GM23338 (cell line): Measurements from ENCODE around the gene OR51D1. TPM values are rescaled to one million over a fixed set of nuclear protein-coding genes. Genes with fewer than 3 reads are reported as not detected.

ENCODE experiments used
- ATAC-seq: fragments of 200-7000 bp; cut with Tn5 transposase; 3 replicates; pipeline ENCODE4 v1.9.1; 2020
- DNase-seq: peaks from one replicate; pipeline ENCODE4 v3.0.0-alpha.2; 2015; ENCODE audit warnings: low spot score
- H2AFZ ChIP-seq: fragments of 200-600 bp; sonication (generic); 2 replicates; pipeline ENCODE4 v1.8.0; 2016; ENCODE audit warnings: antibody characterized with exemption, mild to moderate bottlenecking, moderate library complexity
- H3F3A ChIP-seq: fragments of 200-600 bp; sonication (generic); replicated peaks from 2 replicates; pipeline ENCODE4 v1.8.0; 2017; ENCODE audit warnings: antibody characterized with exemption, mixed run types, low read depth
- H3K27ac ChIP-seq: fragments of 200-600 bp; sonication (generic); 2 replicates; pipeline ENCODE4 v1.6.1; 2016; ENCODE audit warnings: low read depth
- H3K27me3 ChIP-seq: fragments of 200-600 bp; sonication (generic); 2 replicates; pipeline ENCODE4 v1.8.0; 2016; ENCODE audit warnings: mild to moderate bottlenecking, mixed run types, moderate library complexity; ENCODE audit not compliant: insufficient read depth
- H3K36me3 ChIP-seq: fragments of 200-600 bp; sonication (generic); 2 replicates; pipeline ENCODE4 v1.8.0; 2016; ENCODE audit warnings: mild to moderate bottlenecking; ENCODE audit not compliant: insufficient read depth
- H3K4me1 ChIP-seq: fragments of 200-600 bp; sonication (generic); 2 replicates; pipeline ENCODE4 v1.8.0; 2016; ENCODE audit warnings: mild to moderate bottlenecking, moderate library complexity; ENCODE audit not compliant: insufficient read depth
- H3K4me2 ChIP-seq: fragments of 200-600 bp; sonication (generic); 2 replicates; pipeline ENCODE4 v1.7.1; 2017; ENCODE audit warnings: mixed run types
- H3K4me3 ChIP-seq: fragments of 200-600 bp; sonication (generic); 2 replicates; pipeline ENCODE4 v1.6.1; 2016; ENCODE audit warnings: mixed run types
- H3K79me2 ChIP-seq: fragments of 200-600 bp; sonication (generic); replicated peaks from 2 replicates; pipeline ENCODE4 v1.8.0; 2017; ENCODE audit warnings: mild to moderate bottlenecking; ENCODE audit not compliant: insufficient read depth
- H3K9me2 ChIP-seq: fragments of 200-600 bp; sonication (generic); 2 replicates; pipeline ENCODE4 v1.8.0; 2017; ENCODE audit not compliant: insufficient read depth
- H4K20me1 ChIP-seq: fragments of 200-600 bp; sonication (generic); replicated peaks from 2 replicates; pipeline ENCODE4 v1.8.0; 2017; ENCODE audit warnings: mild to moderate bottlenecking; ENCODE audit not compliant: insufficient read depth
- H3K27ac Mint-ChIP-seq: 2 replicates; pipeline ENCODE4 v1.8.0; 2020; ENCODE audit warnings: inconsistent platforms, mild to moderate bottlenecking, moderate library complexity, mixed read lengths
- H3K27me3 Mint-ChIP-seq: 3 replicates; pipeline ENCODE4 v1.8.0; 2022; ENCODE audit warnings: low read depth, mild to moderate bottlenecking, moderate library complexity, mixed read lengths, inconsistent platforms; ENCODE audit not compliant: insufficient read depth, poor library complexity
- H3K36me3 Mint-ChIP-seq: 3 replicates; pipeline ENCODE4 v1.8.0; 2021; ENCODE audit warnings: low read depth, mild to moderate bottlenecking, inconsistent platforms, moderate library complexity, mixed read lengths
- H3K4me1 Mint-ChIP-seq: 3 replicates; pipeline ENCODE4 v1.8.0; 2020; ENCODE audit warnings: mild to moderate bottlenecking, inconsistent platforms, mixed read lengths
- H3K4me3 Mint-ChIP-seq: 3 replicates; pipeline ENCODE4 v1.8.0; 2021; ENCODE audit warnings: moderate library complexity, mild to moderate bottlenecking, inconsistent platforms, mixed read lengths
- H3K9me3 Mint-ChIP-seq: 3 replicates; pipeline ENCODE4 v1.8.0; 2020; ENCODE audit warnings: moderate library complexity, mild to moderate bottlenecking, inconsistent platforms, mixed read lengths
- CREB1 ChIP-seq: fragments of 250-450 bp; sonication (Bioruptor Pico); IDR thresholded peaks from 2 replicates; pipeline ENCODE4 v1.5.0; 2020; ENCODE audit warnings: low read depth, mild to moderate bottlenecking, moderate library complexity
- EZH2 ChIP-seq: fragments of 200-600 bp; sonication (generic); IDR thresholded peaks from one replicate; pipeline ENCODE4 v1.8.0; 2017; ENCODE audit warnings: antibody characterized with exemption, mild to moderate bottlenecking, low read depth; ENCODE audit not compliant: unreplicated experiment
- EZH2phosphoT487 ChIP-seq: fragments of 200-600 bp; sonication (generic); IDR thresholded peaks from one replicate; pipeline ENCODE4 v1.8.1; 2018; ENCODE audit warnings: antibody characterized with exemption; ENCODE audit not compliant: unreplicated experiment
- JUNB ChIP-seq: IDR thresholded peaks from one replicate; pipeline ENCODE4 v1.6.1; 2016; ENCODE audit warnings: antibody characterized with exemption; ENCODE audit not compliant: unreplicated experiment
- NANOG ChIP-seq: IDR thresholded peaks from 2 replicates; pipeline ENCODE4 v1.6.1; 2016; ENCODE audit warnings: antibody characterized with exemption, borderline replicate concordance
- POLR2AphosphoS5 ChIP-seq: IDR thresholded peaks from 2 replicates; pipeline ENCODE4 v1.6.1; 2016; ENCODE audit warnings: antibody characterized with exemption, low read depth
- STAT1 ChIP-seq: IDR thresholded peaks from one replicate; pipeline ENCODE4 v1.6.1; 2016; ENCODE audit warnings: antibody characterized with exemption; ENCODE audit not compliant: unreplicated experiment
- ZNF114 ChIP-seq: fragments of 250-450 bp; sonication (Bioruptor Pico); IDR thresholded peaks from 2 replicates; pipeline ENCODE4 v1.5.0; 2020; ENCODE audit warnings: mild to moderate bottlenecking, moderate library complexity
- ZNF331 ChIP-seq: fragments of 250-450 bp; sonication (Bioruptor Pico); IDR thresholded peaks from 2 replicates; pipeline ENCODE4 v1.5.0; 2020; ENCODE audit warnings: low read depth, mild to moderate bottlenecking, moderate library complexity
- polyA plus RNA-seq: library from polyadenylated mRNA; unstranded; fragments of >200 nt; fragmentation: Nextera tagmentation; extraction: Ambion mirVana; gene quantifications from 2 replicates; pipeline ENCODE4 v1.2.1, GENCODE V29; 2016
- total RNA-seq: library from RNA; depleted of rRNA; stranded (reverse); fragments of >200 nt; shearing (Covaris generic); gene quantifications from 2 replicates; pipeline ENCODE4 v1.2.3, GENCODE V29; 2014
- TF ChIP-seq, protein P1 (sequence below): fragments of 250-450 bp; sonication (Bioruptor Pico); IDR thresholded peaks from 2 replicates; pipeline ENCODE4 v1.5.0; 2020; ENCODE audit warnings: mild to moderate bottlenecking, moderate library complexity
- TF ChIP-seq, protein P2 (sequence below): IDR thresholded peaks from 2 replicates; pipeline ENCODE4 v1.6.1; 2016; ENCODE audit warnings: antibody characterized with exemption
- TF ChIP-seq, protein P3 (sequence below), 2 experiments: fragments of 200-600 bp in 1 of 2; sonication (generic) in 1 of 2; conservative IDR thresholded peaks; 2 replicates each; pipeline versions ENCODE4 v1.5.1 to v1.6.1; 2016 to 2017; ENCODE audit warnings: antibody characterized with exemption in 2 of 2, low read depth in 2 of 2, mild to moderate bottlenecking in 2 of 2, moderate library complexity in 1 of 2
- TF ChIP-seq, protein P4 (sequence below): IDR thresholded peaks from one replicate; pipeline ENCODE4 v1.6.1; 2018; ENCODE audit warnings: antibody characterized with exemption; ENCODE audit not compliant: unreplicated experiment

The OR51D1 gene
- total and polyA plus RNA-seq, 2 experiments from 2014 or later: not detected

DNA sequence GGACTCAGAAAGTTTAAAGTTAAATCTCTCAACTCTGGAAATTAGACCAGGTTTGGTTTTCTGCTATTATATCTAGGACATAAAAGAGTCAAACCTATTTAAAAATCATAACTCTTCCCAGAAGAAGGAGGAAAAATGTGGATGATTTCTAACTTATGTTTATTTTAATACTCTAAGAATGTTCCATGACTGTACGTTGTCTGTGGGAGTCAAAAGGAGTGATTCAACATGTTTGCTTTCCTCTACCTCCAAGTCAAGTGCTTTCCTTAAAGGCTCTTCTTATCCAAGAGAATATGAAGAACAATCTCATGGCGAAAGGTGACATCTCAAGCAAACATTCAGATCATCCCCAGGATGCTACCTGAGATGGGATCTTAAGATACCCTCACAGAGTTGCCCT, 28.1 kb downstream of the OR51D1 start:
- H3F3A ChIP-seq: no peaks in the 10 kb centered on the region
- H3K27ac ChIP-seq: no peak overlapping the region
- no peaks in the 10 kb centered on the region for H3K4me1 ChIP-seq
- no peaks in the 10 kb centered on the region for H3K79me2 ChIP-seq
- no peaks in the 10 kb centered on the region for H3K27me3 ChIP-seq
- no peaks in the 10 kb centered on the region; the same call in 2 of the 3 replicates for H3K36me3 Mint-ChIP-seq
- ATAC-seq (no peak), DNase-seq (no peak)
- no peak overlapping the region for H3K27ac Mint-ChIP-seq
- no peaks in the 10 kb centered on the region for H3K36me3 ChIP-seq
- peaks cover 6% of the 10 kb centered on the region for H3K27me3 Mint-ChIP-seq
- no peaks in the 10 kb centered on the region; the same call in 2 of the 3 replicates for H3K9me3 Mint-ChIP-seq
- TF ChIP-seq JUNB (no peak), CREB1 (CRISPR knock-in tag) (no peak), ZNF331 (CRISPR knock-in tag) (no peak), EZH2 (no peak), ZNF114 (CRISPR knock-in tag) (no peak), STAT1 (no peak), POLR2AphosphoS5 (no peak), EZH2phosphoT487 (no peak), NANOG (no peak)
- TF ChIP-seq, protein P1, sequence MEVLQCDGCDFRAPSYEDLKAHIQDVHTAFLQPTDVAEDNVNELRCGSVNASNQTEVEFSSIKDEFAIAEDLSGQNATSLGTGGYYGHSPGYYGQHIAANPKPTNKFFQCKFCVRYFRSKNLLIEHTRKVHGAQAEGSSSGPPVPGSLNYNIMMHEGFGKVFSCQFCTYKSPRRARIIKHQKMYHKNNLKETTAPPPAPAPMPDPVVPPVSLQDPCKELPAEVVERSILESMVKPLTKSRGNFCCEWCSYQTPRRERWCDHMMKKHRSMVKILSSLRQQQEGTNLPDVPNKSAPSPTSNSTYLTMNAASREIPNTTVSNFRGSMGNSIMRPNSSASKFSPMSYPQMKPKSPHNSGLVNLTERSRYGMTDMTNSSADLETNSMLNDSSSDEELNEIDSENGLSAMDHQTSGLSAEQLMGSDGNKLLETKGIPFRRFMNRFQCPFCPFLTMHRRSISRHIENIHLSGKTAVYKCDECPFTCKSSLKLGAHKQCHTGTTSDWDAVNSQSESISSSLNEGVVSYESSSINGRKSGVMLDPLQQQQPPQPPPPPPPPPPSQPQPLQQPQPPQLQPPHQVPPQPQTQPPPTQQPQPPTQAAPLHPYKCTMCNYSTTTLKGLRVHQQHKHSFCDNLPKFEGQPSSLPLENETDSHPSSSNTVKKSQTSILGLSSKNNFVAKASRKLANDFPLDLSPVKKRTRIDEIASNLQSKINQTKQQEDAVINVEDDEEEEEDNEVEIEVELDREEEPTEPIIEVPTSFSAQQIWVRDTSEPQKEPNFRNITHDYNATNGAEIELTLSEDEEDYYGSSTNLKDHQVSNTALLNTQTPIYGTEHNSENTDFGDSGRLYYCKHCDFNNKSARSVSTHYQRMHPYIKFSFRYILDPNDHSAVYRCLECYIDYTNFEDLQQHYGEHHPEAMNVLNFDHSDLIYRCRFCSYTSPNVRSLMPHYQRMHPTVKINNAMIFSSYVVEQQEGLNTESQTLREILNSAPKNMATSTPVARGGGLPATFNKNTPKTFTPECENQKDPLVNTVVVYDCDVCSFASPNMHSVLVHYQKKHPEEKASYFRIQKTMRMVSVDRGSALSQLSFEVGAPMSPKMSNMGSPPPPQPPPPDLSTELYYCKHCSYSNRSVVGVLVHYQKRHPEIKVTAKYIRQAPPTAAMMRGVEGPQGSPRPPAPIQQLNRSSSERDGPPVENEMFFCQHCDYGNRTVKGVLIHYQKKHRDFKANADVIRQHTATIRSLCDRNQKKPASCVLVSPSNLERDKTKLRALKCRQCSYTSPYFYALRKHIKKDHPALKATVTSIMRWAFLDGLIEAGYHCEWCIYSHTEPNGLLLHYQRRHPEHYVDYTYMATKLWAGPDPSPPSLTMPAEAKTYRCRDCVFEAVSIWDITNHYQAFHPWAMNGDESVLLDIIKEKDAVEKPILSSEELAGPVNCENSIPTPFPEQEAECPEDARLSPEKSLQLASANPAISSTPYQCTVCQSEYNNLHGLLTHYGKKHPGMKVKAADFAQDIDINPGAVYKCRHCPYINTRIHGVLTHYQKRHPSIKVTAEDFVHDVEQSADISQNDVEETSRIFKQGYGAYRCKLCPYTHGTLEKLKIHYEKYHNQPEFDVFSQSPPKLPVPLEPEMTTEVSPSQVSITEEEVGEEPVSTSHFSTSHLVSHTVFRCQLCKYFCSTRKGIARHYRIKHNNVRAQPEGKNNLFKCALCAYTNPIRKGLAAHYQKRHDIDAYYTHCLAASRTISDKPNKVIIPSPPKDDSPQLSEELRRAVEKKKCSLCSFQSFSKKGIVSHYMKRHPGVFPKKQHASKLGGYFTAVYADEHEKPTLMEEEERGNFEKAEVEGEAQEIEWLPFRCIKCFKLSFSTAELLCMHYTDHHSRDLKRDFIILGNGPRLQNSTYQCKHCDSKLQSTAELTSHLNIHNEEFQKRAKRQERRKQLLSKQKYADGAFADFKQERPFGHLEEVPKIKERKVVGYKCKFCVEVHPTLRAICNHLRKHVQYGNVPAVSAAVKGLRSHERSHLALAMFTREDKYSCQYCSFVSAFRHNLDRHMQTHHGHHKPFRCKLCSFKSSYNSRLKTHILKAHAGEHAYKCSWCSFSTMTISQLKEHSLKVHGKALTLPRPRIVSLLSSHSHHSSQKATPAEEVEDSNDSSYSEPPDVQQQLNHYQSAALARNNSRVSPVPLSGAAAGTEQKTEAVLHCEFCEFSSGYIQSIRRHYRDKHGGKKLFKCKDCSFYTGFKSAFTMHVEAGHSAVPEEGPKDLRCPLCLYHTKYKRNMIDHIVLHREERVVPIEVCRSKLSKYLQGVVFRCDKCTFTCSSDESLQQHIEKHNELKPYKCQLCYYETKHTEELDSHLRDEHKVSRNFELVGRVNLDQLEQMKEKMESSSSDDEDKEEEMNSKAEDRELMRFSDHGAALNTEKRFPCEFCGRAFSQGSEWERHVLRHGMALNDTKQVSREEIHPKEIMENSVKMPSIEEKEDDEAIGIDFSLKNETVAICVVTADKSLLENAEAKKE (CRISPR knock-in tag): no peak
- TF ChIP-seq, protein P2, sequence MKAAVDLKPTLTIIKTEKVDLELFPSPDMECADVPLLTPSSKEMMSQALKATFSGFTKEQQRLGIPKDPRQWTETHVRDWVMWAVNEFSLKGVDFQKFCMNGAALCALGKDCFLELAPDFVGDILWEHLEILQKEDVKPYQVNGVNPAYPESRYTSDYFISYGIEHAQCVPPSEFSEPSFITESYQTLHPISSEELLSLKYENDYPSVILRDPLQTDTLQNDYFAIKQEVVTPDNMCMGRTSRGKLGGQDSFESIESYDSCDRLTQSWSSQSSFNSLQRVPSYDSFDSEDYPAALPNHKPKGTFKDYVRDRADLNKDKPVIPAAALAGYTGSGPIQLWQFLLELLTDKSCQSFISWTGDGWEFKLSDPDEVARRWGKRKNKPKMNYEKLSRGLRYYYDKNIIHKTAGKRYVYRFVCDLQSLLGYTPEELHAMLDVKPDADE: no peak
- TF ChIP-seq, protein P3, sequence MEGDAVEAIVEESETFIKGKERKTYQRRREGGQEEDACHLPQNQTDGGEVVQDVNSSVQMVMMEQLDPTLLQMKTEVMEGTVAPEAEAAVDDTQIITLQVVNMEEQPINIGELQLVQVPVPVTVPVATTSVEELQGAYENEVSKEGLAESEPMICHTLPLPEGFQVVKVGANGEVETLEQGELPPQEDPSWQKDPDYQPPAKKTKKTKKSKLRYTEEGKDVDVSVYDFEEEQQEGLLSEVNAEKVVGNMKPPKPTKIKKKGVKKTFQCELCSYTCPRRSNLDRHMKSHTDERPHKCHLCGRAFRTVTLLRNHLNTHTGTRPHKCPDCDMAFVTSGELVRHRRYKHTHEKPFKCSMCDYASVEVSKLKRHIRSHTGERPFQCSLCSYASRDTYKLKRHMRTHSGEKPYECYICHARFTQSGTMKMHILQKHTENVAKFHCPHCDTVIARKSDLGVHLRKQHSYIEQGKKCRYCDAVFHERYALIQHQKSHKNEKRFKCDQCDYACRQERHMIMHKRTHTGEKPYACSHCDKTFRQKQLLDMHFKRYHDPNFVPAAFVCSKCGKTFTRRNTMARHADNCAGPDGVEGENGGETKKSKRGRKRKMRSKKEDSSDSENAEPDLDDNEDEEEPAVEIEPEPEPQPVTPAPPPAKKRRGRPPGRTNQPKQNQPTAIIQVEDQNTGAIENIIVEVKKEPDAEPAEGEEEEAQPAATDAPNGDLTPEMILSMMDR (conservative IDR thresholded peaks at IDR 0.05; ENCODE audit: low read depth in 2 of 2): no peak
- TF ChIP-seq, protein P4, sequence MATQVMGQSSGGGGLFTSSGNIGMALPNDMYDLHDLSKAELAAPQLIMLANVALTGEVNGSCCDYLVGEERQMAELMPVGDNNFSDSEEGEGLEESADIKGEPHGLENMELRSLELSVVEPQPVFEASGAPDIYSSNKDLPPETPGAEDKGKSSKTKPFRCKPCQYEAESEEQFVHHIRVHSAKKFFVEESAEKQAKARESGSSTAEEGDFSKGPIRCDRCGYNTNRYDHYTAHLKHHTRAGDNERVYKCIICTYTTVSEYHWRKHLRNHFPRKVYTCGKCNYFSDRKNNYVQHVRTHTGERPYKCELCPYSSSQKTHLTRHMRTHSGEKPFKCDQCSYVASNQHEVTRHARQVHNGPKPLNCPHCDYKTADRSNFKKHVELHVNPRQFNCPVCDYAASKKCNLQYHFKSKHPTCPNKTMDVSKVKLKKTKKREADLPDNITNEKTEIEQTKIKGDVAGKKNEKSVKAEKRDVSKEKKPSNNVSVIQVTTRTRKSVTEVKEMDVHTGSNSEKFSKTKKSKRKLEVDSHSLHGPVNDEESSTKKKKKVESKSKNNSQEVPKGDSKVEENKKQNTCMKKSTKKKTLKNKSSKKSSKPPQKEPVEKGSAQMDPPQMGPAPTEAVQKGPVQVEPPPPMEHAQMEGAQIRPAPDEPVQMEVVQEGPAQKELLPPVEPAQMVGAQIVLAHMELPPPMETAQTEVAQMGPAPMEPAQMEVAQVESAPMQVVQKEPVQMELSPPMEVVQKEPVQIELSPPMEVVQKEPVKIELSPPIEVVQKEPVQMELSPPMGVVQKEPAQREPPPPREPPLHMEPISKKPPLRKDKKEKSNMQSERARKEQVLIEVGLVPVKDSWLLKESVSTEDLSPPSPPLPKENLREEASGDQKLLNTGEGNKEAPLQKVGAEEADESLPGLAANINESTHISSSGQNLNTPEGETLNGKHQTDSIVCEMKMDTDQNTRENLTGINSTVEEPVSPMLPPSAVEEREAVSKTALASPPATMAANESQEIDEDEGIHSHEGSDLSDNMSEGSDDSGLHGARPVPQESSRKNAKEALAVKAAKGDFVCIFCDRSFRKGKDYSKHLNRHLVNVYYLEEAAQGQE: no peak
- no peak overlapping the region for H3K4me2 ChIP-seq
- H4K20me1 ChIP-seq: no peaks in the 10 kb centered on the region
- no peak overlapping the region for H3K4me3 Mint-ChIP-seq
- H3K4me3 ChIP-seq: no peak overlapping the region
- H2AFZ ChIP-seq: no peak overlapping the region
- H3K9me2 ChIP-seq: peaks cover 9% of the 10 kb centered on the region; the same call in 1 of the 2 replicates
- peaks cover 4% of the 10 kb centered on the region; the same call in 1 of the 3 replicates for H3K4me1 Mint-ChIP-seq
